ENCODE measurements around the gene IQGAP2. TPM values are rescaled to one million over a fixed set of nuclear protein-coding genes. Genes with fewer than 3 reads are reported as not detected.

IQGAP2 gene
- total RNA-seq, 3 donors from 2014 or later (not counting 1 experiment from before 2014, with no cell fraction given), result 172 to 218 (median 207) TPM

DNA sequence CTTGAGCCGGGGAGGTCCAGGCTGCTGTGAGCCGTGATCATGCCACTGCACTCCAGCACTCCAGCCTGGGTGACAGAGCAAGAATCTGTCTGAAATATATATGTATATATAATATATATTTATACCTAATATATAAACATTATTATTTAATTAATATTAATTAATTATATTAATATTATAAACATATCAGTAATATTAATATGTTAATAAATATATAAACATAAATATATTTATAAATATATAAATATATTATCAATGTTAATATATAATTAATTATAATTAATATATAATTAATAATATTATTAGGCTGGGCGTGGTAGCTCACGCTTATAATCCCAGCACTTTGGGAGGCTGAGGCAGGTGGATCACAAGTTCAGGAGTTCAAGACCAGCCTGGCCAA, 354.0 kb downstream of the IQGAP2 start:
- DNase-seq (no peak), ATAC-seq (no peak)
- H3K4me1 Mint-ChIP-seq, result peaks cover 28 to 32% of the 10 kb centered on the region in 2 donors
- H3K4me1 ChIP-seq (ENCODE audit: control insufficient read depth, insufficient read depth, low read length), result peaks cover 5% of the 10 kb centered on the region
- no peaks in the 10 kb centered on the region for H3K36me3 ChIP-seq (ENCODE audit: control insufficient read depth, insufficient read depth, low read length)
- no peaks in the 10 kb centered on the region for H3K27me3 ChIP-seq (ENCODE audit: control insufficient read depth, insufficient read depth, low read length)
- H3K4me3 ChIP-seq (ENCODE audit: low read length), result no peak overlapping the region
- H3K27ac ChIP-seq (ENCODE audit: low read length), result no peak overlapping the region
- 98% methylated on average over 4 of the region's 4 CpGs for WGBS (ENCODE audit: insufficient coverage)
- intact Hi-C loops (cut with micrococcal nuclease), result no loop called here
- H3K27ac Mint-ChIP-seq, result no peak overlapping the region
- TF ChIP-seq, protein P1, sequence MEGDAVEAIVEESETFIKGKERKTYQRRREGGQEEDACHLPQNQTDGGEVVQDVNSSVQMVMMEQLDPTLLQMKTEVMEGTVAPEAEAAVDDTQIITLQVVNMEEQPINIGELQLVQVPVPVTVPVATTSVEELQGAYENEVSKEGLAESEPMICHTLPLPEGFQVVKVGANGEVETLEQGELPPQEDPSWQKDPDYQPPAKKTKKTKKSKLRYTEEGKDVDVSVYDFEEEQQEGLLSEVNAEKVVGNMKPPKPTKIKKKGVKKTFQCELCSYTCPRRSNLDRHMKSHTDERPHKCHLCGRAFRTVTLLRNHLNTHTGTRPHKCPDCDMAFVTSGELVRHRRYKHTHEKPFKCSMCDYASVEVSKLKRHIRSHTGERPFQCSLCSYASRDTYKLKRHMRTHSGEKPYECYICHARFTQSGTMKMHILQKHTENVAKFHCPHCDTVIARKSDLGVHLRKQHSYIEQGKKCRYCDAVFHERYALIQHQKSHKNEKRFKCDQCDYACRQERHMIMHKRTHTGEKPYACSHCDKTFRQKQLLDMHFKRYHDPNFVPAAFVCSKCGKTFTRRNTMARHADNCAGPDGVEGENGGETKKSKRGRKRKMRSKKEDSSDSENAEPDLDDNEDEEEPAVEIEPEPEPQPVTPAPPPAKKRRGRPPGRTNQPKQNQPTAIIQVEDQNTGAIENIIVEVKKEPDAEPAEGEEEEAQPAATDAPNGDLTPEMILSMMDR (IDR thresholded peaks at IDR 0.05), result no peak
- no peaks in the 10 kb centered on the region for H3K27me3 Mint-ChIP-seq (ENCODE audit: low read depth in 2 of 2)
- H3K9me3 Mint-ChIP-seq, result no peaks in the 10 kb centered on the region
- no peaks in the 10 kb centered on the region for H3K9me3 ChIP-seq (ENCODE audit: control insufficient read depth, insufficient read depth, low read length)
- no peaks in the 10 kb centered on the region for H3K36me3 Mint-ChIP-seq
- H3K4me3 Mint-ChIP-seq, result no peak overlapping the region

Other genes with a start within 250 kb of the IQGAP2 start
- gene F2RL2, start 220.1 kb downstream of the IQGAP2 start, total RNA-seq, result not detected